HepG2 (cell line): ENCODE data around the gene LBR. TPM values are rescaled to one million over a fixed set of nuclear protein-coding genes. Genes with fewer than 3 reads are reported as not detected.

ENCODE experiments used
- ATAC-seq: fragments of 200-7000 bp; cut with Tn5 transposase; 3 replicates; pipeline ENCODE4 v1.9.1; 2020; ENCODE audit warnings: mild to moderate bottlenecking, moderate library complexity
- BruUV-seq: library from RNA; stranded (reverse); fragments of 400-500 nt; replicated peaks from 2 replicates; lab custom pipeline; 2021; lab: Mats Ljungman, UMichigan
- CTCF ChIA-PET: fragments of 300-600 bp; formaldehyde crosslinking; extraction: SDS; loops from one replicate; lab custom pipeline; 2021; ENCODE audit warnings: low total read pairs, inconsistent platforms, low intra/inter-chr PET ratio; lab: Yijun Ruan, JAX
- POLR2A ChIA-PET: fragments of 350-600 bp; sonication (Branson Sonifier 250); formaldehyde crosslinking; loops from one replicate; lab custom pipeline; 2020; ENCODE audit warnings: antibody characterized with exemption, inconsistent platforms; lab: Yijun Ruan, JAX
- DNase-seq: peaks from one replicate; pipeline ENCODE4 v3.0.0-alpha.2; 2015; ENCODE audit warnings: low spot score
- FAIRE-seq: peaks from 3 replicates; lab custom pipeline; 2011; peaks lifted over from hg19 to GRCh38; lab: Jason Lieb, UNC
- H2AFZ ChIP-seq: one replicate; pipeline ENCODE4 v1.6.1; 2011; ENCODE audit warnings: low read length, inconsistent platforms
- H3K27ac ChIP-seq: fragments of 300-600 bp; 3 replicates; pipeline ENCODE4 v1.8.0; 2011; ENCODE audit warnings: mixed run types, mild to moderate bottlenecking, mixed read lengths, low read length, inconsistent platforms; ENCODE audit not compliant: insufficient read depth; ENCODE audit errors: extremely low read length
- H3K27me3 ChIP-seq, 2 experiments: fragments of 200-600 bp in 1 of 2; 2 replicates in 1 of 2; 3 replicates in 1 of 2; pipeline versions ENCODE4 v1.6.0 to v1.8.0; 2011; ENCODE audit warnings: low read length in 2 of 2, mild to moderate bottlenecking in 2 of 2, moderate library complexity in 2 of 2, inconsistent platforms in 1 of 2; ENCODE audit not compliant: insufficient read depth in 2 of 2, control insufficient read depth in 1 of 2
- H3K36me3 ChIP-seq, 2 experiments: fragments of 200-600 bp in 1 of 2; replicated peaks in 1 of 2; 2 replicates in 1 of 2; 3 replicates in 1 of 2; pipeline versions ENCODE4 v1.5.1 to v1.8.0; 2011; ENCODE audit warnings: low read length in 2 of 2, inconsistent platforms in 1 of 2; ENCODE audit not compliant: insufficient read depth in 2 of 2, control insufficient read depth in 1 of 2
- H3K4me1 ChIP-seq: 2 replicates; pipeline ENCODE4 v1.5.1; 2012; ENCODE audit warnings: low read length, inconsistent platforms; ENCODE audit not compliant: insufficient read depth
- H3K4me2 ChIP-seq: 2 replicates; pipeline ENCODE4 v1.6.0; 2011; ENCODE audit warnings: low read depth, low read length, inconsistent platforms
- H3K4me3 ChIP-seq, 3 experiments: fragments of 200-600 bp in 1 of 3; sonication (generic), shearing (Covaris generic) in 1 of 3; replicated peaks in 1 of 3; 2 replicates each; pipeline ENCODE4 v1.5.1; 2011 to 2016; ENCODE audit warnings: low read length in 3 of 3, inconsistent platforms in 2 of 3, low read depth in 2 of 3, mild to moderate bottlenecking in 2 of 3, control low read depth in 1 of 3, mixed read lengths in 1 of 3; ENCODE audit not compliant: insufficient read depth in 1 of 3
- H3K79me2 ChIP-seq: one replicate; pipeline ENCODE4 v1.6.1; 2011; ENCODE audit warnings: low read length, inconsistent platforms; ENCODE audit not compliant: insufficient read depth
- H3K9ac ChIP-seq: 2 replicates; pipeline ENCODE4 v1.6.0; 2011; ENCODE audit warnings: mild to moderate bottlenecking, low read depth, low read length, inconsistent platforms; ENCODE audit not compliant: insufficient read depth
- H3K9me3 ChIP-seq: 2 replicates; pipeline ENCODE4 v1.5.1; 2012; ENCODE audit warnings: mild to moderate bottlenecking, low read length
- H4K20me1 ChIP-seq: 2 replicates; pipeline ENCODE4 v1.6.0; 2011; ENCODE audit warnings: inconsistent platforms, mild to moderate bottlenecking, low read length, moderate library complexity; ENCODE audit not compliant: insufficient read depth
- ATF1 ChIP-seq: IDR thresholded peaks from 2 replicates; pipeline ENCODE4 v1.6.1; 2016; ENCODE audit warnings: mild to moderate bottlenecking, control low read depth
- DMAP1 ChIP-seq: IDR thresholded peaks from 2 replicates; pipeline ENCODE4 v1.6.1; 2016
- HNF4G ChIP-seq, 2 experiments: sonication (generic) in 1 of 2; formaldehyde crosslinking in 1 of 2; IDR thresholded peaks; 2 replicates each; pipeline versions ENCODE4 v1.4.0 to v1.6.1; 2011 to 2020; ENCODE audit warnings: borderline replicate concordance in 2 of 2, low read depth in 2 of 2, mild to moderate bottlenecking in 2 of 2, low read length in 1 of 2, missing genetic modification reagents in 1 of 2, moderate library complexity in 1 of 2
- MEF2D ChIP-seq: sonication (generic); formaldehyde crosslinking; IDR thresholded peaks from 2 replicates; pipeline ENCODE4 v1.5.1; 2020; ENCODE audit warnings: mild to moderate bottlenecking, missing genetic modification reagents
- SIX1 ChIP-seq: sonication (generic); formaldehyde crosslinking; IDR thresholded peaks from 2 replicates; pipeline ENCODE4 v1.4.0; 2020; ENCODE audit warnings: missing genetic modification reagents, borderline replicate concordance
- TCF12 ChIP-seq, 2 experiments: fragments of 450-650 bp in 1 of 2; sonication (generic) in 1 of 2; formaldehyde crosslinking in 1 of 2; IDR thresholded peaks; 2 replicates each; pipeline versions ENCODE4 v1.6.1 to v1.8.0; 2017 to 2022; ENCODE audit warnings: antibody characterized with exemption in 1 of 2, mild to moderate bottlenecking in 1 of 2, missing genetic modification reagents in 1 of 2, moderate library complexity in 1 of 2
- ZBTB21 ChIP-seq: sonication (generic); formaldehyde crosslinking; IDR thresholded peaks from 2 replicates; pipeline ENCODE4 v1.4.0; 2020; ENCODE audit warnings: missing genetic modification reagents
- ZFY ChIP-seq: sonication (generic); formaldehyde crosslinking; IDR thresholded peaks from 2 replicates; pipeline ENCODE4 v1.4.0; 2020; ENCODE audit warnings: missing genetic modification reagents
- ZMYM3 ChIP-seq: sonication (generic); formaldehyde crosslinking; IDR thresholded peaks from 2 replicates; pipeline ENCODE4 v1.5.1; 2020; ENCODE audit warnings: mild to moderate bottlenecking, missing genetic modification reagents
- ZNF17 ChIP-seq: sonication (generic); formaldehyde crosslinking; IDR thresholded peaks from 2 replicates; pipeline ENCODE4 v1.5.0; 2020; ENCODE audit warnings: mild to moderate bottlenecking, missing genetic modification reagents
- ZNF24 ChIP-seq: fragments of 450-650 bp; IDR thresholded peaks from 2 replicates; pipeline ENCODE4 v1.6.1; 2017; ENCODE audit warnings: antibody characterized with exemption, mild to moderate bottlenecking
- ZNF580 ChIP-seq: IDR thresholded peaks from 2 replicates; pipeline ENCODE4 v1.6.1; 2016; ENCODE audit warnings: low read depth, borderline replicate concordance
- ZNF784 ChIP-seq: sonication (generic); formaldehyde crosslinking; IDR thresholded peaks from 2 replicates; pipeline ENCODE4 v1.5.1; 2020; ENCODE audit warnings: missing genetic modification reagents, mild to moderate bottlenecking, borderline replicate concordance
- WGBS: methylation state at CpG from one replicate; pipeline ENCODE4 v1.1.6; 2017; ENCODE audit warnings: low lambda C conversion rate; 5-methylcytosine and 5-hydroxymethylcytosine counted together
- in situ Hi-C: cut with HindIII; loops from 2 replicates; pipeline ENCODE4 v1.10.0; 2017; ENCODE audit warnings: low pct_unique_long_range_greater_than_20kb; ENCODE audit not compliant: extremely low pct_ligation_motif_present
- intact Hi-C: fragments of 100-400 bp; cut with micrococcal nuclease; formaldehyde crosslinking; loops from one replicate; pipeline ENCODE4 v1.10.0; 2022; ENCODE audit not compliant: unreplicated experiment
- polyA plus RNA-seq, 8 experiments: library from polyadenylated mRNA; depleted of rRNA in 3 of 8; stranded (reverse) in 7 of 8; unstranded in 1 of 8; fragments of >200 nt; fragmentation: Illumina TruSeq in 4 of 8; extraction: Trizol in 4 of 8; gene quantifications; 2 replicates each; pipeline versions ENCODE4 v1.2.1 to v1.2.3, GENCODE V29; 2011 to 2016; ENCODE audit warnings: low read depth in 4 of 8, missing spikeins in 1 of 8, mixed read lengths in 1 of 8; ENCODE audit not compliant: insufficient read depth in 1 of 8
- total RNA-seq, 5 experiments: library from RNA; depleted of rRNA; stranded (reverse); fragments of >200 nt; fragmentation: Illumina TruSeq; extraction: Trizol; gene quantifications; 2 replicates each; pipeline ENCODE4 v1.2.3, GENCODE V29; 2016; ENCODE audit warnings: low read depth in 1 of 5
- TF ChIP-seq, protein P1 (sequence below): sonication (generic); formaldehyde crosslinking; IDR thresholded peaks from 2 replicates; pipeline ENCODE4 v1.4.0; 2020; ENCODE audit warnings: mild to moderate bottlenecking, missing genetic modification reagents
- TF ChIP-seq, protein P2 (sequence below): IDR thresholded peaks from 2 replicates; pipeline ENCODE4 v1.6.1; 2012; ENCODE audit warnings: inconsistent platforms
- TF ChIP-seq, protein P3 (sequence below): sonication (generic); formaldehyde crosslinking; IDR thresholded peaks from 2 replicates; pipeline ENCODE4 v1.9.0; 2022; ENCODE audit warnings: missing genetic modification reagents, mild to moderate bottlenecking, borderline replicate concordance

Gene LBR
- total and polyA plus RNA-seq, 2 of the 13 experiments (the other 11 are each of a cell fraction or from before 2014, with no cell fraction given) = 38.9 to 76.7 TPM

- POLR2A ChIA-PET = interaction anchor here (0.6 to 2.5 kb wide), 5 partner anchors 10 to 622 kb away, joined by 3 to 7 read pairs (median 4); partner anchors contain the start of gene H3-3A
- no peaks in the 10 kb centered on the region for H3K79me2 ChIP-seq
- DNase-seq (no peak), FAIRE-seq (no peak), ATAC-seq (peak; percentile 4; the same call in 1 of the 3 replicates)
- 10% methylated on average over 4 of the region's 4 CpGs for WGBS
- no peaks in the 10 kb centered on the region for H4K20me1 ChIP-seq
- H2AFZ ChIP-seq = peak overlapping the region; percentile 72
- peak overlapping the region; percentile 44 to 67 (median 48); a peak in 5 of 6 replicates for H3K4me3 ChIP-seq
- peak overlapping the region; percentile 56 for H3K9ac ChIP-seq
- H3K27ac ChIP-seq = peak overlapping the region; percentile 81
- no peaks in the 10 kb centered on the region for H3K9me3 ChIP-seq
- TSS peak; percentile 87 for BruUV-seq
- CTCF ChIA-PET = interaction anchor here (1.3 kb wide), 1 partner anchor 34 kb away, joined by 6 read pairs; no protein-coding TSS in a partner anchor
- intact Hi-C loops (loop anchor here (2.0 to 5.0 kb wide), 2 partner anchors 14 to 123 kb away; no protein-coding TSS in a partner anchor), in situ Hi-C loops (no loop called here)
- H3K36me3 ChIP-seq = no peaks in the 10 kb centered on the region
- H3K27me3 ChIP-seq = no peaks in the 10 kb centered on the region
- peak overlapping the region; percentile 95 for H3K4me2 ChIP-seq
- peaks cover 72% of the 10 kb centered on the region for H3K4me1 ChIP-seq
- TF ChIP-seq ZFY (CRISPR knock-in tag) (peak; percentile 3; the same call in 1 of the 2 replicates), ZNF24 (peak; percentile 90), SIX1 (CRISPR knock-in tag) (no peak), ZNF580 (CRISPR knock-in tag) (no peak), DMAP1 (CRISPR knock-in tag) (0 out of 2 replicates have a peak, but pooled peaks have one; percentile 42), ZBTB21 (CRISPR knock-in tag) (no peak), ZNF17 (CRISPR knock-in tag) (no peak), MEF2D (CRISPR knock-in tag) (no peak), ZNF784 (CRISPR knock-in tag) (no peak), ZMYM3 (CRISPR knock-in tag) (no peak), ATF1 (CRISPR knock-in tag) (0 out of 2 replicates have a peak, but pooled peaks have one; percentile 16), HNF4G (IDR thresholded peaks at IDR 0.05; ENCODE audit: borderline replicate concordance, low read depth, low read length) (0 out of 2 replicates have a peak, but pooled peaks have one; percentile 29), HNF4G (CRISPR knock-in tag; IDR thresholded peaks at IDR 0.05; ENCODE audit: borderline replicate concordance, low read depth) (no peak), TCF12 (IDR thresholded peaks at IDR 0.05) (no peak), TCF12 (CRISPR knock-in tag; IDR thresholded peaks at IDR 0.05) (no peak)
- TF ChIP-seq, protein P1, sequence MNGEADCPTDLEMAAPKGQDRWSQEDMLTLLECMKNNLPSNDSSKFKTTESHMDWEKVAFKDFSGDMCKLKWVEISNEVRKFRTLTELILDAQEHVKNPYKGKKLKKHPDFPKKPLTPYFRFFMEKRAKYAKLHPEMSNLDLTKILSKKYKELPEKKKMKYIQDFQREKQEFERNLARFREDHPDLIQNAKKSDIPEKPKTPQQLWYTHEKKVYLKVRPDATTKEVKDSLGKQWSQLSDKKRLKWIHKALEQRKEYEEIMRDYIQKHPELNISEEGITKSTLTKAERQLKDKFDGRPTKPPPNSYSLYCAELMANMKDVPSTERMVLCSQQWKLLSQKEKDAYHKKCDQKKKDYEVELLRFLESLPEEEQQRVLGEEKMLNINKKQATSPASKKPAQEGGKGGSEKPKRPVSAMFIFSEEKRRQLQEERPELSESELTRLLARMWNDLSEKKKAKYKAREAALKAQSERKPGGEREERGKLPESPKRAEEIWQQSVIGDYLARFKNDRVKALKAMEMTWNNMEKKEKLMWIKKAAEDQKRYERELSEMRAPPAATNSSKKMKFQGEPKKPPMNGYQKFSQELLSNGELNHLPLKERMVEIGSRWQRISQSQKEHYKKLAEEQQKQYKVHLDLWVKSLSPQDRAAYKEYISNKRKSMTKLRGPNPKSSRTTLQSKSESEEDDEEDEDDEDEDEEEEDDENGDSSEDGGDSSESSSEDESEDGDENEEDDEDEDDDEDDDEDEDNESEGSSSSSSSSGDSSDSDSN (CRISPR knock-in tag) = no peak
- TF ChIP-seq, protein P2, sequence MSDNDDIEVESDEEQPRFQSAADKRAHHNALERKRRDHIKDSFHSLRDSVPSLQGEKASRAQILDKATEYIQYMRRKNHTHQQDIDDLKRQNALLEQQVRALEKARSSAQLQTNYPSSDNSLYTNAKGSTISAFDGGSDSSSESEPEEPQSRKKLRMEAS = 0 out of 2 replicates have a peak, but pooled peaks have one; percentile 31
- TF ChIP-seq, protein P3, sequence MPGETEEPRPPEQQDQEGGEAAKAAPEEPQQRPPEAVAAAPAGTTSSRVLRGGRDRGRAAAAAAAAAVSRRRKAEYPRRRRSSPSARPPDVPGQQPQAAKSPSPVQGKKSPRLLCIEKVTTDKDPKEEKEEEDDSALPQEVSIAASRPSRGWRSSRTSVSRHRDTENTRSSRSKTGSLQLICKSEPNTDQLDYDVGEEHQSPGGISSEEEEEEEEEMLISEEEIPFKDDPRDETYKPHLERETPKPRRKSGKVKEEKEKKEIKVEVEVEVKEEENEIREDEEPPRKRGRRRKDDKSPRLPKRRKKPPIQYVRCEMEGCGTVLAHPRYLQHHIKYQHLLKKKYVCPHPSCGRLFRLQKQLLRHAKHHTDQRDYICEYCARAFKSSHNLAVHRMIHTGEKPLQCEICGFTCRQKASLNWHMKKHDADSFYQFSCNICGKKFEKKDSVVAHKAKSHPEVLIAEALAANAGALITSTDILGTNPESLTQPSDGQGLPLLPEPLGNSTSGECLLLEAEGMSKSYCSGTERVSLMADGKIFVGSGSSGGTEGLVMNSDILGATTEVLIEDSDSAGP (CRISPR knock-in tag) = no peak
These were observed 12.8 kb upstream of the LBR start for GRCh38 chr1:225440380-225441221.
